ENCODE measurements around the gene QPCT.
A peak's percentile ranks its signal among the peaks of the same experiment; 100 is the strongest.
"Not testable (repeated sequence)": the region's sequence is repeated elsewhere in the genome, so short reads cannot be mapped to it uniquely, and the experiment has no call there.

Gene QPCT

DNA sequence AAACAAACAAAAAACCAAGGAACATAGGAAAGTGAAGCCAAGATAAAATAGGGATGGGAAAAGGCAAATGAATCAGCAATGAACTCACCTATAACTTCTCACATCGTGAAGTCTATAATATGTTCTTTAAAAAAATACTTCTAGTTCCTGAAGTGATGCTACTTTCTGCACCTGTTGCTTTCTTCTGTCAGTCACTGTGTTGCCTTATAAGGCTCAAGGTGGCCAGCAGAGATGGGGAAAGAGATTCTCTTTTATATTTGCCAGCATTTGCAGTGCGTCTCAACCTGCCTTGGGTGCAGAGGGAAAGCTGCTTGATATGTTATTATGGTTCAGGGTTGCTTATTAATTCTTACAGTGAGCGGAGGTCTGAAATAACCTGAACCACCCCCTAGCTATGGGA, 14.0 kb downstream of the QPCT start:
- DNase-seq (ENCODE audit: low read depth, low spot score) = no peak

DNA sequence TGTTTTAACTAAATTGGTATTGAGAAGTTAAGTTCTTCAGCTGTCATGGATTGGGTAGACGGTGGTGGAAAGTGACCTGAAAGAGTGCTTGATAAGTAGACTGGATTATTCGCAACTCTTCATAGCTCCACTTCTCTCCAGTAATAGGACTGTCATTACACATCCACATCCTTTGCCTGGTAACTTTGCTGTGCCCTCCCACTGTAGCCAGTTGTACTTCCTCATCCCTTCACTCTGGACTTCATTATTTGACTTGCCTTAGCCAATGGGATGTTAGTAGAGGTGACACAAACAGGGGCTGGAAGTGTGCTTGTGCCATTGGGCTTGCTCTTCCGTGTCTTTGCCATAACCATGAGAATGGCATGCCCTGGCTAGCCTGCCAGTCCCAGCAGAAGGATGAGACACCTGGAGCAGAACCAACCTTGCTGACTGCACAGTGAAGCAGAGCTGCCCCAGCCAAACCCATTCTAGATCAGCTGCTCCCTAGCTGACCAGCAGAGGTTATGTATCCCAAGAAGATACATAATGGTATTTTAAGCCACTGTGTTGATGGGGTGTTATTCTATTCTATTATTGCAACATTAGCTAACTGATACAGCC, 16.9 kb downstream of the QPCT start:
- DNase-seq (ENCODE audit: low read depth, low spot score) = no peak

DNA sequence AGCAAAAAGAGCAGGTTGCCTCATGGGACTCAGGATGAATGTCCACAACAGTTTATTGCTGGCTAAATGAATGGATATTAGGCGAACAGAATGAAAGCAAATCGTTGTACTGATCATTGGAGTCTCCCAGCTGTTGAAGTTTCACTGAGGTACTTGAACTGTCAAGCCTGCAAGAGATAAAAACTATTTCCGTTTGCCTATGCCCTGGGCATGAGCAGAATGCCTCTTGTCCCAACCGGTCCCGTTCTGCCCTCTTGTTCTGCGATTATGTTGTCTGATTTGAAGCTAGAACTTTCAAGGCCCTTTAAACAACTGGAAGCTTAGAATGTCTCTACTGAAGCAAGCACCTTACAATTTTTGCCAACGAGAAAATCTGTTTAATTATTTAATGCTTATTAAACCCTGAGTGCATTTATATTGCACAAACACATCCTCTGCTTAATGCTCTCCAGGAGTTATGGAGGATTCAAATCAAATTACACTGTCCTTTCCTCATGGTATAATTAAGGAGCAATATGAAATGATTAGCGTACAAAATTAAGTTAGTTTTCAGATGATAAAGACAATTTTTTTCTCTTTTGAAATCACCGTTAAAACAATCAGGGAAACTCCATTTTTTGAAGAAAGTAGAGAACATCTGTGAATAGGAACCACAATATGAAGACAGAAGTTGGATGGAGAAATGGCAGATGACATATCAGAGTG, 17.7 kb downstream of the QPCT start:
- DNase-seq (ENCODE audit: low read depth, low spot score) = no peak

DNA sequence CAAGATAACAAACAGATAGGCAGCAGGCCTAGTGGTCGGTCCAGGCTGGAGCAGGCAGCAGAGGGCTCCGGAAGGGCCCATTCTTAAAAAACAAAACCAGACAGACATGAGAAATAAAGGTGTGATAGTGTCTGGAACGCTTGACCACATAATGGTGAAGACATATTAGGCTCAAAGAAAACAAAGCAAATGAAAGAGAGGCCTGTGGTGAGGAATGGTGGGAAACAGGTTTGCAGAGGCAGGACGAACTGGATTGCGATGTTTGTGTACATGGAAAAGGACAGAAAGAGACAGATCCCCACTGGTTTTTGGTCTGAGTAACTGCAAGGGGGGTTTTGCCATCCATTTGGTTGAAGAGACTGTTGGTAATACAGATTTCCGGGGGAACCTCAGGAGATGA, 19.9 kb downstream of the QPCT start:
- DNase-seq (ENCODE audit: low read depth, low spot score) = no peak

DNA sequence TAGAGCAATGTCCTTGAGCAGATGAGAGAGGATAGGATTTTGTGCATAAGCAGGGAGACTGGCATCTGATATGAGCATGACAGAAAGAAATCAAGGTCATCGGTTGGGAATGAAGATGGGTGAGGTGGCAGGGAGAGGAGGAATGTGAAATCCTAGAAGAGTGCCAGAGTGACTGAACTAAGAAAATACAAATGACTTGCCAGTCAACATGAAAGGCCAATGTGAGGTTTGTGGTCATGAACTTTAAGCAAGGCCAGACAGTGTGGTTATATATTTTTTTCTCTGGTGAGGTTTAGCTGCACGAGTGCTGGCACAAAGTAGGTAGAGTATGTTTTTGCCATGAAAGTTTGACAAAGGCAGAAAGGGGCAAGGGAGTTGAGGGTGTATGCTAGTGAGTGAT, 21.2 kb downstream of the QPCT start:
- DNase-seq (ENCODE audit: low read depth, low spot score) = no peak

DNA sequence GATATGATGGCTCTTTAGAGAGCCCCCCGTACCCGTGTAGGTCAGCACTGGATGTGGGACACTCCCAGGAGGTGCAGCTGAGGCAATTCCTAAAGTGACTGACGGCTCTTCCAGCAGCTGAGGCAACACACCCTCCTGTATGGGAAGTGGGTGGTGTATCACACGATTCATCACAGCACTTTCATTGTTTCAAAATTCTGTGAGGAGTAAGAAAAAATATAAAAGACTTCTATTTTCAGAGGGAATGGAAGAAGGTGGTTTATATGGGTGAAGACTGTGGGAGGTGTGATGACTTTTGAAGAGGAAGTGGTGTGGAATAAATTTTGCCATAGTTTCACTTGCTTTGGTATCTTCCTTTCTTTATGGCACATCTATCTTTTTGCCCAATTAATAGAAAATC, 22.3 kb downstream of the QPCT start:
- no peak for DNase-seq (ENCODE audit: low read depth, low spot score)

DNA sequence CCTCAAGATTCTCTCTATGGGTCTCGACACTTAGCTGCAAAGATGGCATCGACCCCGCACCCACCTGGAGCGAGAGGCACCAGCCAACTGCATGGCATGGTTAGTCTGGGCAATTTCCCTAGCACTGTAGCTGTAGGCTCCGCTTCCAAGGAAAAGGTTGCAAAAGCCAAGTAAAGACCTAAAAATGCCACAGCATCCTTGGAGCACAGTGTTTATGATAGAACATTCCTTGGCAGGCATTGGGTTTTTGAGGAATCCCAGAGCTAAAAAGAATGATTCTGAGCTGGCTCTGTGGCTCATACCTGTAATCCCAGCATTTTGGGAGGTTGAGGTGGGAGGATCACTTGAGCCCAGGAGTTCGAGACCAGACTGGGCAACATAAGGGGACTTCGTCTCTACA, 22.9 kb downstream of the QPCT start:
- no peak for DNase-seq (ENCODE audit: low read depth, low spot score)

DNA sequence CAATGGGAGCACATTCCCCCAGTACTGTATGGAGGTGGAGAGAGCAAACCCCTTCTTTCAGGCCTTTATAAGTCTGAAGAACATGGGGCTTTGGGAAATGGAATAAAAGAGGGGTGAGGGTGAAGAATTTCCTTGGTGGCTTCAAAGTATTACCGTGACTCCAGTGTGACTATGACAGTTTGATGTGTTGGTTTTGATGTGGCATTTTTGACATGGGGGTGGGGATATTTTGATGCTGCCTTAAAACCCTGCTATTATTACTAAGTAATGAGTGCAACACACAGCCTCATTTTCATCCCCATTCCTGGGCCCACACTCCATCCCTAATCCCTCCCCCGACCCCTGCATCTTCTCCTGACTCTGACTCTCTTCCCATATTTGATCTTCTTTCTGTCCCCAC, 23.6 kb downstream of the QPCT start:
- DNase-seq (ENCODE audit: low read depth, low spot score) = no peak

DNA sequence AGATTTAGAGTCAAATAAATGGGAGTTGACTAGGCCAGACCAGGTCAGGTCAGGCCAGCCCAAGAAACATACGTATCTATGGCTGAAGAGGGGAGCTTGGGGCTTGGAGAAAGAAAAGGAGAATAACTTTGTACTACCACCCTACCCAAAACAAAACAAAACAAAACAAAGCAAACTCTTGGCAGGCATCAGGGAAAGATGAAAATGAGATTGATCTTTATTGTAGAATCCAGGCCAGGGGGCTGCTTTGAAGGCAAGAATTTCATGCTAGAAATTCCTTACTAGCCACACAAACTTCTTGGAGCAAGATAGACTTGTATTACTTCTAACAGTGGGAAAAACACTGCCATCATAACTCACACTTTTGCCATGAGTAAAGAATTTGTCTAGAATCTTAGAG, 26.2 kb downstream of the QPCT start:
- no peak for DNase-seq (ENCODE audit: low read depth, low spot score)

DNA sequence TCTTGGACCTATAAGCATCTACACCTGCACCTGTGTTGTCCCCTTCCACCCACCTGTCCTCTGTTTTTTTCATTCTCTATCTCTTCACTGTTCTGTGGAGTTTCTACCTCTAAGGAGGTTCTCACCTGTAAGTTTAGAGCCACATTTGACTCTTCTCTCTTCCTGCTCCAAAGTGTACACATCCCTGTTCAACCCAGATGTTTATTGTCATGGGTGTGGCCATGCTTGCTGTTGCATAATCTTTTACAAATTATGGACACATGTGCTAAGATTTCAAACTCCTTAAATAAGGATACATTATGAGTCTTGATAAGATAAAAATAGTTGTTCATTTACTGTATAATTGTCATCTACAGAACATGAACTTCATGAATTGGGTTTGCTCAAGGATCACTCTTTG, 27.6 kb downstream of the QPCT start:
- DNase-seq (ENCODE audit: low read depth, low spot score) = no peak

DNA sequence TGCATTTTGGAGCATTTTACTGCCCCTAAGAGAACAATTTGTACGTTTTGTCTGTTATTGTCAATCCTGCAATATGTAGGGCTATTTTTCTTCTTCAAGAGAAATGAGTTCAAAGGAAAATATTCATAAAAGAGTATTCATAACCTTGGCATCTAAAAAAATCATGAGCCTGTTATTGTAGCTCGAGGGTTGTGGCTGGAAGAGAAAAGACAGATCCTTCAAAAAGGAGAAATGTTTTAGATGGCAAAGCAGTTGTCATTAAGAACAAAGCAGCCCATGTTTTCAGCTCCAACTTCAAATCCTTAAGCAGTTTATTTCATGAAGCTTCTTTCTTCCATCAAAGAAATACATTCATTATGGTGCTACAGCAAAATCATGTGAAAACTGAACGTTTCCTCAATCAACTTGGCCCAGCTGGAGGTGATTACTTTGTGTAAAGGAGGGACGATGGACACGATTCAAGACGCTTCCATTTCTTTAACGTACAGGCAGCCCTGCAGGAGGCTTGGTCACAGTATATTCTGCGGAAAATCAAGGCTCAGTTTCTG, 31.4 kb downstream of the QPCT start:
- DNase-seq (ENCODE audit: low read depth, low spot score) = no peak

DNA sequence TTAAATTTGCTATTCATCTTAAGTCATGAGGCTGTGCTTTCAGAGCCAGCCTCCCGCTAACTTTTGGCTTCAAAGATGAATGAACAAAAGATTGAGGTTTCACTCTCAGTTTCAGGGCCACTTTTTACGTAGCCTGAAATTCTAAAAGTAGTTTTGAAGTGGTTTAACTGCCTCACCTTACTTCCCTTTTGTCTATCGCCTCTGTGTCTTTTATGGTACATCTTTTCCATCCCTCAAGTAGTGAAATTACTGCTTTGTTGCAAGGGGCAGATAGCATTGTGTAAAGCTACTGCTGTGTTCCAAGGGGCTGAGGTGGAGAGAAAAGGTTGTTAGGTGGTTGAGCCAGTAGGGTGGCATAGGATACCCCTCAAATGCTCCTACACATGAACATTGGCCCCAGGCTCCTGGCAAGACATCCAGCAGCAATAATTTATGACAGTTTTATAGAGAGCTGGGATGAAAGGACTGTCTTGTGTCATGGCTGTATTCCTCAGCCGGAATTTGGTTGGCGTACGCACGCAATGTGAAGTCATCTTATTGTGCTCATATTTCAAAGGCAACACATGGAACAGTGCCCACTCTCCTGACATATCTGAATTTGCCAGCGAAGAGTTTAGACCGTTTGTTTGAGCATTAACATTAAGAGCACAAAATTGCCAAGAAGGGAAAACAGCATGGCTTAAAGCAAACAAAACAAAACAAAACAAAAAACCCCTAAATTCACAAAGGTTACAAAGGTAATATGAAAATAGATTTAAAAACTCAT, 32.2 kb downstream of the QPCT start:
- DNase-seq (ENCODE audit: low read depth, low spot score) = no peak

DNA sequence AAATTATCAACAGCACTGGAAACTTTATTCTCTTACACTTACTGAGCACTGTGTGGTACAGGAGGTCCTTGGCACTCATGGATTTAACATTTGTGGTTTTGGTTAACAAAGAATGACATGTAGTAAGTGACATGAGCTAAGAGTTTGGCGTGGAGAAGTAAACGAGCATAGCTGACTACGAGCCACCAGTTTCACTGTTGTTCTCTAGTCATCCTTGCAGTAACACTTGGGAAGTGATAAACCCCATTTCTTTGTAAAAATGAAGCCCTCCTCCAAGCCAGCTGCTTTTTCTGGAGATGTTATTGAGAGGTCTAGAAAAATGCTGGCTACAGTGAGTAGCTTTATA, 32.7 kb downstream of the QPCT start:
- DNase-seq (ENCODE audit: low read depth, low spot score) = no peak

DNA sequence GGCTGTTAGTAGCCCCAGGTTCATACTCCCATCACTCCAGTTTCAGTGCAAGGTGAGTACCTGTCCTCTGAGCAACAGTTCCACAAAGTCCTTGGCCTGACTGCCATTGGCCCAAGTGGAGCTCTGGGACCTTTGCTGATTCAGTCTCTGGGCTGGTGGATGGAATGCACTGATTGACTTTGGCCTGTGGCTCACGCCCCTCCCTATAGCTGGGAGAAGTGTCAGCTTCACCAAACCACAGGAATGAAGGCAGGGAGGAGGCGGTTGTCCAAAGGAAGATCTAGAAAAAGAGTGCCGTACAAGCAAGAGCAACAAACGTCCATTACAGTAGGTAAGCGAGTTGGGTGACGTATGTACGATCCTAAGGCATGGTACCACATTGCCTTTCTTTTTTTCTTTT, 34.0 kb downstream of the QPCT start:
- no peak for DNase-seq (ENCODE audit: low read depth, low spot score)

DNA sequence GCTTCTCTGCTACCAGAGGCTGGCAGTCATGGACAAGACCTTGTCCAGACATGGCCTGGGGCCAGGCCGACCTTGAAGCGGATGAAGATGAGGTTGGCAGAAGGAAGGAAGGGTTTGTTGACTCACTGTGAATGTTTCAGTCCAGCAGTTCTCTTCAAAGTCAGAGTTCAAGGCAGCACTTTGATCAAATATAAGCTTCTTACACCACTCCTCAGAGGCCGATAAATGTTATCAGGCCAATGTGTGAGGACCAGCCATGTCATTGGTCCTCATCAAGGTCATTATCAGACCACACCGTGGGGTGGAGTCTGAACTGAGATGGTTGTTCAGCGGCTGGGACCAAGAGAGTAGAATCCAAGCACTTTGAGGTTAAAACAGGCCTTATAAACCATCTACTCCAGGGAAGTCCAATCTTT, 35.5 kb downstream of the QPCT start:
- DNase-seq (ENCODE audit: low read depth, low spot score) = no peak

DNA sequence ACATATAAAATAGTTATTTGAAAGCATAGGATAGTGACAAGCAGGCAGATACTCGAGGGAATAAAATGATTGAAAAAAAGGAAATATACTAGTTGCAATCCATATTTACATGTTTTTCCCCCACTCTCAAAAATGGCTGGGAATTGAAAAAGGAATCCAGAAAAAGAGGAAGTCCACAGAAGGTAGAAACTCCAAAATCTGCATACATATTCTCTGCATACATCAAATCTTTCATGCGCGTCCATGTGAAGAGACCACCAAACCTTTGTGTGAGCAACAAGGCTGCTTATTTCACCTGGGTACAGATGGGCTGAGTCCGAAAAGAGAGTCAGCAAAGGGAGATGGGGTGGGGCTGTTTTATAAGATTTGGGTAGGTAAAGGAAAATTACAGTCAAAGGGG, 36.4 kb downstream of the QPCT start:
- DNase-seq (ENCODE audit: low read depth, low spot score) = not testable (repeated sequence)

DNA sequence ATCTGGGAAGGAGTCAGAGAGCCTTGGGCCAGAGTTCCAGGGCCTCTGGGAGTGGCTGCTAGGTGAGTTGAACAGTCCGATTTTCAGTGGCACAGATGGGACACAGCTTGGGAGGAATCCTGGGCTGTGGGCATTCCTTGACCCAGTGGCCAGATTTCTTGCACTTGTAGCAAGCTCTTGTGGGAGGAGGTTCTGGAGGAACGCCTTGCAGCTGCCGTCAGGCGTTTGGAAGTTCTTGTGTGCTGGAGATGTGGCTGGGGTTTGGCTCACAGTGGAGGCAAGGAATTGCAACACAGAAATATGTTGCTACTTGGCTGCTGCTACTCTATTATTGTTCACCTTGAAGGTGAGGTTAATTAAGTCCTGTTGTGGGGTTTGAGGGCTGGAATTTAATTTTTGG, 39.8 kb downstream of the QPCT start:
- DNase-seq (ENCODE audit: low read depth, low spot score) = not testable (repeated sequence)

DNA sequence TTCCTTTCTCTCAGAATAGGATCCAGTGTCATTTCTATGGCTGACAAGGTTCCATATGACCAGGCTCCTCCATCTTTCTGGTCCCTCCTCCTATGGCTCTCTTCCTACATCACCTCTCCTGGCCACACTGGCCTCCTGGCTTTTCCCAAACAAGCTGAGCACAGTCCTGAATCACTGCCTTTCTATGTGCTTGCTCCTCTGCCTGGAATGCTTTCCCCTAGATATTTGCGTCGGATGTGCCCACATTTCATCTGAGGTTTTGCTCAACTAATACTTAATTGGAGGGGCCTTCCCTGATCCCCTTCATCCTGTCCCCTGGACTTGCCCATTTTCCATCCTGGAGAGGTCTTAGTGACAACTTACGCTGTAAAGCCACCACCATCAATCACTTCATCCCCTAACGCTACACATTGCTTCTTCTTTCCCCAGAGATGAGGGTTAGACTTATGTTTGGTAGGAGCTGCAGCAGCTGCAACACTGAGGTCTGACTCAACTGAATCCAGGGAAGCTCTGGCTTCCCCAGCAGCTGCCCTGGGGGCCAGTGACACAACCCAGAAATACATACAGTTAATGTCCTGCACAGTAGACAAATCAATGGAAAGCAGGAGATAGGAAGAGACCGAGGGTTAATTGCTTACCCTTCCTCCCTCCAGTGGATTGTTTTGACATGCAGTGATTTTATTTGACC, 42.9 kb downstream of the QPCT start:
- no peak for DNase-seq (ENCODE audit: low read depth, low spot score)

DNA sequence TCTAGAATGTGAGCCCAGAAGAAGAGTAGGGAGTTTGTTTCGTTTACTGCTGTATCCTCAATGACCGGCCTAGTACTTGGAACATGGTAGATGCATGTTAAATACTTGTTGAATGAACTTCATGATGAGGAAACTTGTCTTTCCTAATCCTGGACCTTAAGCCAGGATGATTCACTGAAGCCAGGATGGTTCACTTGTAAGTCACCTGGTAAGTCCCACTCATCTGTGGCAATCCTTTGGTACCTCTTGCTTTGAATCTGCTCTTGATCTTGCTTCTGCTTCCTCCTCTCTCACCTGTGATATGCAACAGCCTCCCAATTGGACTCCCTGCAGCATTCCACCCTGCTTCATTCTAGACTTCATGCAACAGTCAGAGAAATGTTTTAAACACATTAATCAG, 43.6 kb downstream of the QPCT start:
- DNase-seq (ENCODE audit: low read depth, low spot score) = no peak

DNA sequence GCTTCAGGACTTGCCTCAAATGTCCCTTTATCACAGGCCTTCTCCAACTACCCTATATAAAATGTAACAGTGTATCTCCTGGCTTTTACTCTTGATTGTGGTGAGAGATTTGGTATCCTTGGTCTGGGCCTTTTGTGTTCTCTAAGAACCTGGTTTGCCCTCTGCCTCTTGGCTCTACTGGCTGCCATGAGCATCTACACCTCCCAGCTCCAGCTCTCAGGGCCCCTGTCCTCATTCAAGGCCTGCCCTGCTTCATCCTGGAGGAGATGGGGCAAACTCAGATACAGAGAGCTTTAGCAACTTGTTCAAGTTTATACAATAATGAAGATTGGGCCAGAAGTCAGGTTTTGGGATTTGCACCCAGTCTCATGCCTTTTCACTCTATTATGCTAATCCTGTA, 45.0 kb downstream of the QPCT start:
- DNase-seq (ENCODE audit: low read depth, low spot score) = no peak

DNA sequence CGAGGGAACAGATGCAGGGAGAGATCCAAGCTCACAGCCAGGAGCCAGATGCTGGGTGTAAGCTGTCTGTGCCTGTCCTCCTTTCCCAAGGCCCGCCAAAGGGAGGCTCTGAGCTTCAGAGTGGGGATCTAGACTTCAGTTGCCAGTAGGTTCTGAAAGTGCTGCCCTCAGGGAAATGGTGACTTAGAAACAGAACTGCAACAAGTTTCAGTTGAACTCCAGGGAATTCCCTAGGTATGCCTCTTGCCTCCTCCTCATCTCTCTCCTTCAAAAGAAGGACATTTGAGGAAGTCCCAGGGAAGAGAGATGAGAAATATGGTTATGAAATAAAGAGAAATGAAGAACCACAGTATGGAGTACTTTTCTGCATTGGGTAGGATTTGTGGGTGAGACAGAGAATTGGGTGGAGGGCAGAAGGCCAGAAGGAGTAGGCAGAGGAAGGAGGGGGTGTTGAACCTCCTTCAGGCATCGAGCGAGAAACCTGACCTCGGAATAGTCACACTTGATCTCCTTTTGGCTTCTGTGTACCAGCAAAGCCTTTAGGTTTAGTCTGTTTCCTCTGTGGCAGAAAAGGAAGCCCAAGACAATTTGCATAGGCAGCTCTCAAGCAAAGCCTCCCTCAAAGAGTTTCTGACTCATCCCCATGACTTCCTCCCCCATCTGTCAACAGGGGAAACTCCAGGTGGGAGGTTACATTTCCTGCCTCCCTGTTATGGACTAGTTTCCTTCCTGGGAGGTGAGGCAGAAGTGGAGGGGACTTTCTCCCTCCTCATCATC, 45.7 kb downstream of the QPCT start:
- DNase-seq (ENCODE audit: low read depth, low spot score) = peak; percentile 32

DNA sequence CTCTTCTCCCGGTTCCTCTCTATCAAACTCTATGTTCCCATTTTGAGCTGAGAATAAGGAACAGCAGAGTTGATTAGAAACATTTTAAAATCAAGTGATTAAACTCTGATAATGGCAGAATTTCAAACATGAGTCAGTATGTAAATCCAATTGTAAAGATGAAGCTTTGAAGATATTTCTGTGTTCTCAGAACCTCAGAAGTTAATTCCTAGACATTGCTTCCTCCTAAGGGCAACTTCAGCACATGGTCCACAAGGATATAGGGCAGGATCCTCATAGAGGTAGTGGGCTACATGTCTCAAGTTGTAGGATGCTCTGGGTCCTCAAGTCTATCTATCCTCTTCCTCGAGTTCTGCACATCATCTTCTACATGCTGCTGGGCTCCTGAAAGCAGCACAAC, 46.3 kb downstream of the QPCT start:
- DNase-seq (ENCODE audit: low read depth, low spot score) = no peak
